GM12878 (cell line): Measurements from ENCODE around the gene NT5C. TPM values are rescaled to one million over a fixed set of nuclear protein-coding genes. Genes with fewer than 3 reads are reported as not detected.

Source experiments
- HDAC2 ChIP-seq: fragments of 200-600 bp; sonication (generic); IDR thresholded peaks from 2 replicates; pipeline ENCODE4 v1.6.1; 2017
- JUND ChIP-seq: IDR thresholded peaks from 2 replicates; pipeline ENCODE4 v1.6.1; 2012; ENCODE audit warnings: low read depth, mild to moderate bottlenecking, low read length, improper control_type of control experiment, moderate library complexity
- MEF2A ChIP-seq: IDR thresholded peaks from 2 replicates; pipeline ENCODE4 v1.6.1; 2011; ENCODE audit warnings: low read depth, mild to moderate bottlenecking, low read length, moderate library complexity; ENCODE audit not compliant: insufficient read depth
- POLR2AphosphoS2 ChIP-seq: IDR thresholded peaks from 2 replicates; pipeline ENCODE4 v1.6.1; 2011; ENCODE audit warnings: low read depth, mild to moderate bottlenecking, low read length, improper control_type of control experiment, moderate library complexity
- POLR2AphosphoS5 ChIP-seq: IDR thresholded peaks from 2 replicates; pipeline ENCODE4 v1.6.1; 2011; ENCODE audit warnings: mild to moderate bottlenecking, low read length, inconsistent platforms
- SMC3 ChIP-seq: IDR thresholded peaks from 2 replicates; pipeline ENCODE4 v1.6.1; 2011; ENCODE audit warnings: low read length, improper control_type of control experiment, borderline replicate concordance
- SP1 ChIP-seq: IDR thresholded peaks from one replicate; pipeline ENCODE4 v1.6.1; 2011; ENCODE audit warnings: low read depth, low read length
- SRF ChIP-seq, 2 experiments: IDR thresholded peaks; 2 replicates each; pipeline ENCODE4 v1.6.1; 2011; ENCODE audit warnings: low read depth in 2 of 2, low read length in 2 of 2, mild to moderate bottlenecking in 1 of 2, moderate library complexity in 1 of 2
- STAT3 ChIP-seq: IDR thresholded peaks from 2 replicates; pipeline ENCODE4 v1.6.1; 2011; ENCODE audit warnings: low read depth, low read length, improper control_type of control experiment
- TCF12 ChIP-seq: IDR thresholded peaks from 2 replicates; pipeline ENCODE4 v1.6.1; 2011; ENCODE audit warnings: low read depth, mild to moderate bottlenecking, low read length
- ZZZ3 ChIP-seq: IDR thresholded peaks from 2 replicates; pipeline ENCODE4 v1.6.1; 2011; ENCODE audit warnings: low read depth; ENCODE audit not compliant: control insufficient read depth, insufficient read length
- polyA plus RNA-seq, 11 experiments: library from polyadenylated mRNA; depleted of rRNA in 4 of 11; unstranded in 6 of 11; stranded (reverse) in 5 of 11; fragments of >200 nt; fragmentation: Nextera tagmentation in 4 of 11; fragmentation: Illumina TruSeq in 1 of 11; extraction: Ambion mirVana in 4 of 11; extraction: Trizol in 1 of 11; gene quantifications; 1 replicate in 1 of 11; 2 replicates in 10 of 11; pipeline versions ENCODE4 v1.2.1 to v1.2.3, GENCODE V29; 2011 to 2016; ENCODE audit warnings: inconsistent platforms in 2 of 11, missing spikeins in 2 of 11, low read depth in 1 of 11
- total RNA-seq, 4 experiments: library from RNA; depleted of rRNA in 3 of 4; stranded (reverse); fragments of >200 nt in 3 of 4; fragmentation: Illumina TruSeq in 1 of 4; extraction: Trizol in 1 of 4; gene quantifications; 2 replicates each; pipeline versions ENCODE4 v1.2.1 to v1.2.3, GENCODE V29; 2013 to 2021
- TF ChIP-seq, protein P1 (sequence below), 3 experiments: IDR thresholded peaks in 2 of 3; conservative IDR thresholded peaks in 1 of 3; 2 replicates each; pipeline ENCODE4 v1.5.1; 2011; ENCODE audit warnings: low read depth in 3 of 3, low read length in 3 of 3, mild to moderate bottlenecking in 3 of 3, control low read depth in 2 of 3, moderate library complexity in 2 of 3, inconsistent platforms in 1 of 3, mixed read lengths in 1 of 3; ENCODE audit not compliant: control insufficient read depth in 2 of 3, insufficient read depth in 1 of 3; ENCODE audit errors: extremely low read depth in 1 of 3
- TF ChIP-seq, protein P2 (sequence below): fragments of 450-650 bp; IDR thresholded peaks from 2 replicates; pipeline ENCODE4 v1.6.1; 2017; ENCODE audit warnings: borderline replicate concordance
- TF ChIP-seq, protein P3 (sequence below): fragments of 150-350 bp; IDR thresholded peaks from 2 replicates; pipeline ENCODE4 v1.6.1; 2016; ENCODE audit warnings: low read depth, low read length
- TF ChIP-seq, protein P4 (sequence below): fragments of 450-650 bp; conservative IDR thresholded peaks from 2 replicates; pipeline ENCODE4 v1.6.1; 2017; ENCODE audit warnings: mild to moderate bottlenecking, moderate library complexity
- TF ChIP-seq, protein P5 (sequence below): fragments of 450-650 bp; IDR thresholded peaks from 2 replicates; pipeline ENCODE4 v1.6.1; 2017; ENCODE audit warnings: mild to moderate bottlenecking, moderate library complexity

Gene NT5C
- total and polyA plus RNA-seq, 10 of the 15 experiments (the other 5 are each of a cell fraction or from before 2014, with no cell fraction given) = 3.7 to 158 (median 63.9) TPM

DNA sequence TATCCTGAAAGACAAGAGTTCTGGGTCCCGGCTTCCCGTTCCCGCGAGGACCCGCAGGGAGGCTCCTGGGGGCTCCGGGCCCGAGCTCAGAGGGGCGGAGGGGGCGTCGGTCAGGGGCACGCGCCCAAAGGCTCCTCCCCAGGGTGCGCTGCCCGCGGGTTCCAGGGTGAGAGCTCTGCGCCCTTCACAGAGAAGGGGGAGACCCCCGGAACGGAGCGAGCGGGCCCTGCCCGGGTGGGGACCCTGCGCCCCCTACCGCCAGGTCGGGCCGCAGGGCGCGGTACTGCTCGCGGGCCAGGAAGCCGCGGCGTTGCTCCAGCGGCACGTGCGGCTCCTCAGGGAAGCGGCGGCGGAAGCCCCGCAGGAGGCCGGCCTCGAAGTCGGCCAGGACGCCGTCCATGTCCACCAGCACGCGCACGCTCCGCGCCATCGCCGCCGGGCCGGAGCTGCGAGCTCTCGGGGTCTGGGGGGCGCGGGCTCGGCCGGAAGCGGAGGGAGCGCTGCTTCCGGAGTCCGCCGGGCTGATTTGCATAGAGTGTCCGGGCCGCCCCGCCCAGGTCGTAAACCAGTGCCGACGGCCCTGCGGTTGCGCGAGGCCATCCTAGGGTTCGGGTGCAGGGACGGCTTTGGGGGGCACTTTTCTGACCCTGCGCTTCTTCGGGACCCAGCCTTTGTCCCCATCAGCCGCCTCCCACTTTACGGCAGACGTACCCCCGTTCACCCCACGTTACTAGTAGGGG is at the start of gene NT5C (continued):
- TF ChIP-seq SMC3 (peak; percentile 15; the same call in 1 of the 2 replicates), MEF2A (no peak), SP1 (no peak), HDAC2 (no peak), SRF (IDR thresholded peaks at IDR 0.05; ENCODE audit: low read depth in 2 of 2, low read length in 2 of 2) (0 out of 4 replicates have a peak, but pooled peaks of 1 of the 2 experiments have one; percentile 5), ZZZ3 (no peak), TCF12 (no peak), STAT3 (no peak), POLR2AphosphoS2 (0 out of 2 replicates have a peak, but pooled peaks have one; percentile 47), POLR2AphosphoS5 (peak; percentile 90), JUND (no peak)
- TF ChIP-seq, protein P1, sequence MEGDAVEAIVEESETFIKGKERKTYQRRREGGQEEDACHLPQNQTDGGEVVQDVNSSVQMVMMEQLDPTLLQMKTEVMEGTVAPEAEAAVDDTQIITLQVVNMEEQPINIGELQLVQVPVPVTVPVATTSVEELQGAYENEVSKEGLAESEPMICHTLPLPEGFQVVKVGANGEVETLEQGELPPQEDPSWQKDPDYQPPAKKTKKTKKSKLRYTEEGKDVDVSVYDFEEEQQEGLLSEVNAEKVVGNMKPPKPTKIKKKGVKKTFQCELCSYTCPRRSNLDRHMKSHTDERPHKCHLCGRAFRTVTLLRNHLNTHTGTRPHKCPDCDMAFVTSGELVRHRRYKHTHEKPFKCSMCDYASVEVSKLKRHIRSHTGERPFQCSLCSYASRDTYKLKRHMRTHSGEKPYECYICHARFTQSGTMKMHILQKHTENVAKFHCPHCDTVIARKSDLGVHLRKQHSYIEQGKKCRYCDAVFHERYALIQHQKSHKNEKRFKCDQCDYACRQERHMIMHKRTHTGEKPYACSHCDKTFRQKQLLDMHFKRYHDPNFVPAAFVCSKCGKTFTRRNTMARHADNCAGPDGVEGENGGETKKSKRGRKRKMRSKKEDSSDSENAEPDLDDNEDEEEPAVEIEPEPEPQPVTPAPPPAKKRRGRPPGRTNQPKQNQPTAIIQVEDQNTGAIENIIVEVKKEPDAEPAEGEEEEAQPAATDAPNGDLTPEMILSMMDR (IDR thresholded peaks at IDR 0.05 in 2 of 3, conservative IDR thresholded peaks at IDR 0.05 in 1 of 3; ENCODE audit: control insufficient read depth in 2 of 3, extremely low read depth in 1 of 3, insufficient read depth in 1 of 3, low read depth in 3 of 3, low read length in 3 of 3) = peak; percentile 72 to 74 (median 74); a peak in 5 of 6 replicates
- TF ChIP-seq, protein P2, sequence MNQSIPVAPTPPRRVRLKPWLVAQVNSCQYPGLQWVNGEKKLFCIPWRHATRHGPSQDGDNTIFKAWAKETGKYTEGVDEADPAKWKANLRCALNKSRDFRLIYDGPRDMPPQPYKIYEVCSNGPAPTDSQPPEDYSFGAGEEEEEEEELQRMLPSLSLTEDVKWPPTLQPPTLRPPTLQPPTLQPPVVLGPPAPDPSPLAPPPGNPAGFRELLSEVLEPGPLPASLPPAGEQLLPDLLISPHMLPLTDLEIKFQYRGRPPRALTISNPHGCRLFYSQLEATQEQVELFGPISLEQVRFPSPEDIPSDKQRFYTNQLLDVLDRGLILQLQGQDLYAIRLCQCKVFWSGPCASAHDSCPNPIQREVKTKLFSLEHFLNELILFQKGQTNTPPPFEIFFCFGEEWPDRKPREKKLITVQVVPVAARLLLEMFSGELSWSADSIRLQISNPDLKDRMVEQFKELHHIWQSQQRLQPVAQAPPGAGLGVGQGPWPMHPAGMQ = no peak
- TF ChIP-seq, protein P3, sequence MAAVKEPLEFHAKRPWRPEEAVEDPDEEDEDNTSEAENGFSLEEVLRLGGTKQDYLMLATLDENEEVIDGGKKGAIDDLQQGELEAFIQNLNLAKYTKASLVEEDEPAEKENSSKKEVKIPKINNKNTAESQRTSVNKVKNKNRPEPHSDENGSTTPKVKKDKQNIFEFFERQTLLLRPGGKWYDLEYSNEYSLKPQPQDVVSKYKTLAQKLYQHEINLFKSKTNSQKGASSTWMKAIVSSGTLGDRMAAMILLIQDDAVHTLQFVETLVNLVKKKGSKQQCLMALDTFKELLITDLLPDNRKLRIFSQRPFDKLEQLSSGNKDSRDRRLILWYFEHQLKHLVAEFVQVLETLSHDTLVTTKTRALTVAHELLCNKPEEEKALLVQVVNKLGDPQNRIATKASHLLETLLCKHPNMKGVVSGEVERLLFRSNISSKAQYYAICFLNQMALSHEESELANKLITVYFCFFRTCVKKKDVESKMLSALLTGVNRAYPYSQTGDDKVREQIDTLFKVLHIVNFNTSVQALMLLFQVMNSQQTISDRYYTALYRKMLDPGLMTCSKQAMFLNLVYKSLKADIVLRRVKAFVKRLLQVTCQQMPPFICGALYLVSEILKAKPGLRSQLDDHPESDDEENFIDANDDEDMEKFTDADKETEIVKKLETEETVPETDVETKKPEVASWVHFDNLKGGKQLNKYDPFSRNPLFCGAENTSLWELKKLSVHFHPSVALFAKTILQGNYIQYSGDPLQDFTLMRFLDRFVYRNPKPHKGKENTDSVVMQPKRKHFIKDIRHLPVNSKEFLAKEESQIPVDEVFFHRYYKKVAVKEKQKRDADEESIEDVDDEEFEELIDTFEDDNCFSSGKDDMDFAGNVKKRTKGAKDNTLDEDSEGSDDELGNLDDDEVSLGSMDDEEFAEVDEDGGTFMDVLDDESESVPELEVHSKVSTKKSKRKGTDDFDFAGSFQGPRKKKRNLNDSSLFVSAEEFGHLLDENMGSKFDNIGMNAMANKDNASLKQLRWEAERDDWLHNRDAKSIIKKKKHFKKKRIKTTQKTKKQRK = no peak
- TF ChIP-seq, protein P4, sequence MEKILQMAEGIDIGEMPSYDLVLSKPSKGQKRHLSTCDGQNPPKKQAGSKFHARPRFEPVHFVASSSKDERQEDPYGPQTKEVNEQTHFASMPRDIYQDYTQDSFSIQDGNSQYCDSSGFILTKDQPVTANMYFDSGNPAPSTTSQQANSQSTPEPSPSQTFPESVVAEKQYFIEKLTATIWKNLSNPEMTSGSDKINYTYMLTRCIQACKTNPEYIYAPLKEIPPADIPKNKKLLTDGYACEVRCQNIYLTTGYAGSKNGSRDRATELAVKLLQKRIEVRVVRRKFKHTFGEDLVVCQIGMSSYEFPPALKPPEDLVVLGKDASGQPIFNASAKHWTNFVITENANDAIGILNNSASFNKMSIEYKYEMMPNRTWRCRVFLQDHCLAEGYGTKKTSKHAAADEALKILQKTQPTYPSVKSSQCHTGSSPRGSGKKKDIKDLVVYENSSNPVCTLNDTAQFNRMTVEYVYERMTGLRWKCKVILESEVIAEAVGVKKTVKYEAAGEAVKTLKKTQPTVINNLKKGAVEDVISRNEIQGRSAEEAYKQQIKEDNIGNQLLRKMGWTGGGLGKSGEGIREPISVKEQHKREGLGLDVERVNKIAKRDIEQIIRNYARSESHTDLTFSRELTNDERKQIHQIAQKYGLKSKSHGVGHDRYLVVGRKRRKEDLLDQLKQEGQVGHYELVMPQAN = peak; percentile 96
- TF ChIP-seq, protein P5, sequence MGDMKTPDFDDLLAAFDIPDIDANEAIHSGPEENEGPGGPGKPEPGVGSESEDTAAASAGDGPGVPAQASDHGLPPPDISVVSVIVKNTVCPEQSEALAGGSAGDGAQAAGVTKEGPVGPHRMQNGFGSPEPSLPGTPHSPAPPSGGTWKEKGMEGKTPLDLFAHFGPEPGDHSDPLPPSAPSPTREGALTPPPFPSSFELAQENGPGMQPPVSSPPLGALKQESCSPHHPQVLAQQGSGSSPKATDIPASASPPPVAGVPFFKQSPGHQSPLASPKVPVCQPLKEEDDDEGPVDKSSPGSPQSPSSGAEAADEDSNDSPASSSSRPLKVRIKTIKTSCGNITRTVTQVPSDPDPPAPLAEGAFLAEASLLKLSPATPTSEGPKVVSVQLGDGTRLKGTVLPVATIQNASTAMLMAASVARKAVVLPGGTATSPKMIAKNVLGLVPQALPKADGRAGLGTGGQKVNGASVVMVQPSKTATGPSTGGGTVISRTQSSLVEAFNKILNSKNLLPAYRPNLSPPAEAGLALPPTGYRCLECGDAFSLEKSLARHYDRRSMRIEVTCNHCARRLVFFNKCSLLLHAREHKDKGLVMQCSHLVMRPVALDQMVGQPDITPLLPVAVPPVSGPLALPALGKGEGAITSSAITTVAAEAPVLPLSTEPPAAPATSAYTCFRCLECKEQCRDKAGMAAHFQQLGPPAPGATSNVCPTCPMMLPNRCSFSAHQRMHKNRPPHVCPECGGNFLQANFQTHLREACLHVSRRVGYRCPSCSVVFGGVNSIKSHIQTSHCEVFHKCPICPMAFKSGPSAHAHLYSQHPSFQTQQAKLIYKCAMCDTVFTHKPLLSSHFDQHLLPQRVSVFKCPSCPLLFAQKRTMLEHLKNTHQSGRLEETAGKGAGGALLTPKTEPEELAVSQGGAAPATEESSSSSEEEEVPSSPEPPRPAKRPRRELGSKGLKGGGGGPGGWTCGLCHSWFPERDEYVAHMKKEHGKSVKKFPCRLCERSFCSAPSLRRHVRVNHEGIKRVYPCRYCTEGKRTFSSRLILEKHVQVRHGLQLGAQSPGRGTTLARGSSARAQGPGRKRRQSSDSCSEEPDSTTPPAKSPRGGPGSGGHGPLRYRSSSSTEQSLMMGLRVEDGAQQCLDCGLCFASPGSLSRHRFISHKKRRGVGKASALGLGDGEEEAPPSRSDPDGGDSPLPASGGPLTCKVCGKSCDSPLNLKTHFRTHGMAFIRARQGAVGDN = peak; percentile 95
